ENCODE results near the gene AMBP.

- no peak for TF ChIP-seq EZH2 (IDR thresholded peaks at IDR 0.05; ENCODE audit: insufficient read depth, poor library complexity, severe bottlenecking)
- no peak for TF ChIP-seq EZH2phosphoT487 (IDR thresholded peaks at IDR 0.05; ENCODE audit: insufficient read depth, low read depth)
Observed at GRCh38 chr9:114055894-114056293, 22.2 kb downstream of the AMBP start.
